ENCODE data around the gene RAB39A.
"Not testable (repeated sequence)": the region's sequence is repeated elsewhere in the genome, so short reads cannot be mapped to it uniquely, and the experiment has no call there.

The RAB39A gene, protein sequence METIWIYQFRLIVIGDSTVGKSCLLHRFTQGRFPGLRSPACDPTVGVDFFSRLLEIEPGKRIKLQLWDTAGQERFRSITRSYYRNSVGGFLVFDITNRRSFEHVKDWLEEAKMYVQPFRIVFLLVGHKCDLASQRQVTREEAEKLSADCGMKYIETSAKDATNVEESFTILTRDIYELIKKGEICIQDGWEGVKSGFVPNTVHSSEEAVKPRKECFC

DNA sequence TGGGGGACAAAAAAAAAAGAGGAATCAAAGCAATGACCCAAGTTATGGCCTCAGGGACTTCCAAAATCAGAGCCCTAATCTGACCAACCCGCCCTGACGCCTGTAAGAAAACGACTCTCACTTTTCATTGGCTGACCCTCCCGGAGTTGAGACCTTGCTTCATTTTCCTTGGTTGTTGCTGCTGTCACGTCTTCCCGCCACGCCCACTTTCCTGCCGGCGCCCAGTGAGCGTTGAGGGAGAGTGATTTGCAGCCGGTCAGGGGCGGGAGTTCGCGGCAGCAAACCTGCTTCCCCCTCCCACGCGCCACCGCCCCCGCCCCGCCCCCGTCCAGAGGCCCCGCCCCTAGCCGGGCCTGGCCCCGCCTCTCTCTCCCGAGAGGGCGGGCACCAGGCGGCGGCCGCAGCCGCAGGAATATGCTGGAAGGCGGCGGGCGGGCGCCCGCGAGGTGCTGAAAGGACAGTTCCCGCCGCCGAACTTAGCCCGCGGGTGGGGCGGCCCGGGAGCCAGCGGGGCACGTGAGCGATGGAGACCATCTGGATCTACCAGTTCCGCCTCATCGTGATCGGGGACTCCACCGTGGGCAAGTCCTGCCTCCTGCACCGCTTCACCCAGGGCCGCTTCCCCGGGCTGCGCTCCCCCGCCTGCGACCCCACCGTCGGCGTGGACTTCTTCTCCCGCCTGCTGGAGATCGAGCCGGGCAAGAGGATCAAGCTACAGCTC lies at the start of gene RAB39A:
RAB39A (plus strand) TSS at position 403 of the 721 bp plus-strand sequence; CDS start at position 524, 121 bp downstream.
- DNase-seq = peak; percentile 31

DNA sequence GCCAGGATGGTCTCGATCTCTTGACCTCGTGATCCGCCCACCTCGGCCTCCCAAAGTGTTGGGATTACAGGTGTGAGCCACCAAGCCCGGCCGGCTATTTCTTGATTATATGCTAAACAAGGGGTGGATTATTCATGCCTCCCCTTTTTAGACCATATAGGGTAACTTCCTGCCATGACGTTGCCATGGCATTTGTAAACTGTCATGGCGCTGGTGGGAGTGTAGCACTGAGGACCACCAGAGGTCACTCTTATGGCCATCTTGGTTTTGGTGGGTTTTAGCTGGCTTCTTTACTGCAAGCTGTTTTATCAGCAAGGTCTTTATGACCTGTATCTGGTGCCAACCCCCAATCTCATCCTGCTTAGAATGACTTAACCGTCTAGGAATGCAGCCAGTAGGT lies 46.8 kb upstream of the RAB39A start:
- not testable (repeated sequence) for DNase-seq

DNA sequence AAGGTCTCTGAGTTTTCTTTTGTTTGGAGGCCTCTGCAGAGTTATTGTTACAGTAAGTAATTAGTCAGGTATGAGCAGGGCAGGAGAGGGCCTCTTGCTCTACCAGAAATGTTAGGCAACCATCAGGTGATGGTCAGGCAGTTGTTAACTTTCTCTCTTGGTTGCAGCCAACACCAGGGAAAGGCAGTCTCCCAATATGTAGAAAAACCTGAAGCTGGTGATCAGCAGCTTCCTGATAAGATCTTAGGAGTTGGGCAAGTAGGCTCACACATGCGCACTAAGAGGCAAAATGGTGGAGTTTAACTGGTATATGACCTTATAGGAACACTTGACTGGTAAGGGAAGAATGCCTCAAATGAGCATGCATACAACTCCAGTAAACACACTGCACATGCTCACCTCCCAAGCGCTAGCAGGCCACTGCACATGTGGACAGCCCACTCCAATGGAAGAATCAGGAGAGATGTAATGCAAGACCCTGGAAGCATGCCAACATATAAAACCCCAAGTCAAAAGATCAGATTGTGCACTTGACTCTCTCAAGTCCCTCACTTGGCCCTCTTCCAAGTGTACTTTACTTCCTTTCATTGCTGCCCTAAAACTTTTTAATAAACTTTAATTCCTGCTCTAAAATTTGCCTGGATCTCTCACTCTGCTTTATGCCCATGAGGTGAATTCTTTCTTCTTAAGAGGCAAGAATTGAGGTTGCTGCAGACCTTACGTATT lies 46.0 kb upstream of the RAB39A start:
- no peak for DNase-seq

DNA sequence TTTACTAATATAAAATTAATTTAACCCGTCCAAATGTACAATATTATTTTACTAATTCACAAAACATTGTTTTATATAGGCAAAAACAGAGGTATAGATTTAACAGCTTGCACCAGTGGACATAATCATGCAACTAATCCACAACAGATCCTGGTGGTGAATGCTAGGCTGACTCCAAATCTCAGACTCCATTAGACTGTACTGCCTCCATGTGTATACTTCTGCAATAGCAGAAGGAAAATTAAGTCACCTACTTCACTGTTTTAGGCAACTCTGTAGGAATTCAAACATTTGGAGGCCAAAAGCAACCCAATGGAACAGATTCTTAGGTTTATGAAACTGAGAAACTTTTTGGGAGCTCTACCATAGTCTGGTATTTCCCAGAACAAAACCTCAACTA lies 30.0 kb upstream of the RAB39A start:
- no peak for DNase-seq

DNA sequence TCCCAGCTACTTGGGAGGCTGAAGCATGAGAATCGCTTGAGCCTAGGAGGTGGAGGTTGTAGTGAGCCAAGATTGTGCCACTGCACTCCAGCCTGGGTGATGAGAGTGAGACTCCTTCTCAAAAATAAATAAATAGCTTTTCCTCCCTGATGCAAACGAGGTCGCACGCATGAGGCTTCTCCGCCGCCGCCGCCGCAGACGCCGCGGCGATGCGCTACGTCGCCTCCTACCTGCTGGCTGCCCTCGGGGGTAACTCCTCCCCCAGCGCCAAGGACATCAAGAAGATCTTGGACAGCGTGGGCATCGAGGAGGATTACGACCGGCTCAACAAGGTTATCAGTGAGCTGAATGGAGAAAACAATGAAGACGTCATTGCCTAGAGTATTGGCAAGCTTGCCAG lies 20.0 kb upstream of the RAB39A start:
- DNase-seq = no peak

DNA sequence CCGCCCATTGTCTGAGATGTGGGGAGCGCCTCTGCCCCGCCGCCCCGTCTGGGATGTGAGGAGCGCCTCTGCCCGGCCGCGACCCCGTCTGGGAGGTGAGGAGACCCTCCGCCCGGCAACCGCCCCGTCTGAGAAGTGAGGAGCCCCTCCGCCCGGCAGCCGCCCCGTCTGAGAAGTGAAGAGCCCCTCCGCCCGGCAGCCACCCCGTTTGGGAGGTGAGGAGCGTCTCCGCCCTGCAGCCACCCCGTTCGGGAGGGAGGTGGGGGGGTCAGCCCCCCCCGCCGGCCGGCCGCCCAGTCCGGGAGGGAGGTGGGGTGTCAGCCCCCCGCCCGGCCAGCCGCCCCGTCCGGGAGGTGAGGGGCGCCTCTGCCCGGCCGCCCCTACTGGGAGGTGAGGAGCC lies 15.8 kb upstream of the RAB39A start:
- DNase-seq = not testable (repeated sequence)

DNA sequence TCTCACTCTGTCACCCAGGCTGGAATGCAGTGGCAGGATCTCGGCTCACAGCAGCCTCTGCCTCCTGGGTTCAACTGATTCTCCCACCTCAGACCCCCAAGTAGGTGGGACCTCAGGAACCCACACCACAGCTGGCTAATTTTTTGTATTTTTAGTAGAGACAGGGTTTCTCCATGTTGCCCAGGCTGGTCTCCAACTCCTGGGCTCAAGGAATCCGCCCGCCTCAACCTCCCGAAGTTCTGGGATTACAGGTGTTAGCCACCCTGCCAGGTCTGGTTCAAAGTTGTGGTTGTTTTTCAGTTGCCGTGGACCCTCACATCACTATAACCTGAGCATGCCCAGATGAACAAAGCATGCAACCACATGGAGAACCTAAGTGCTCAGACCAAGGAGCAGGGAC lies 13.0 kb upstream of the RAB39A start:
- no peak for DNase-seq

DNA sequence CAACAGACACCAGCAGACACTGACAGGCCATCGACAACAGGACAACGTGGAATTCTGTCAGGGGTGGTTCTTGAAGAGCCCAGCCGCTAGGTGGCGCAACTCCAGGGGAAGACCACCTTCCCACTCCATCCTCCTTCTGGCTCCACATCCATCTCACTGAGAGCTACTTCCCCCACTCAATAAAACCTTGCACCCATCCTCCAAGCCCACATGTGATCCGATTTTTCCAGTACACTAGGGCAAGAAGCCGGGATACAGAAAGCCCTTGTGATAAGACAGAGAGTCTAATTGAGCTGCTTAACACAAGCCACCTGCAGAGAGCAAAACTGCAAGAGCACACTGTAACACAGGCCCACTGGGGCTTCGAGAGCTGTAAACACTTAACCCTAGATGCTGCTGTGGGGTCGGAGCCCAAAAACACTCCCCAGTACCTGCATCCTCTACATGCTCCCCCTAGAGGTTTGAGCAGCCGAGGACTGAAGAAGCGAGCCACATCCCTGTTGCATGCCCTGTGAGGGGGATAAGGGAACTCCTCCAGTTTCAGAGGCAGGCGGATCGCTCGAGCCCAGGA lies 11.5 kb upstream of the RAB39A start:
- no peak for DNase-seq

DNA sequence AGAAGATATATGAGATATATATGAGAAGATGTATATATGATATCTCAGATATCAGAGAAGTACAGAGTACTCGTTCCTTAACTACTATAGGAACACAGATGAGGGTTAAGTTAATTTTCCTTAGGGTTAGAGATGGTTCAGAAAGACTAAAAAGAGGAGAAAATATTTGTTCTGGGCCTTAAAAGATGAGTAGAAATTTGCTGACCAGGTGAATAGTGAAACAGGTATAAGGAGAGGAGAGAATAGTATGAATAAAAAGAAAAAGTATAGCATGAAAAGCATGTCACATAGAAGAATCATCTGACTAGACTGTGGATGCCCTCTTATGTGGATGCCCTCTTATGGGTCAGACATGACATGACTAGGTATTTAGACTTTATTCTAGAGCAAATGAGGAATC lies 6.3 kb upstream of the RAB39A start:
- no peak for DNase-seq

DNA sequence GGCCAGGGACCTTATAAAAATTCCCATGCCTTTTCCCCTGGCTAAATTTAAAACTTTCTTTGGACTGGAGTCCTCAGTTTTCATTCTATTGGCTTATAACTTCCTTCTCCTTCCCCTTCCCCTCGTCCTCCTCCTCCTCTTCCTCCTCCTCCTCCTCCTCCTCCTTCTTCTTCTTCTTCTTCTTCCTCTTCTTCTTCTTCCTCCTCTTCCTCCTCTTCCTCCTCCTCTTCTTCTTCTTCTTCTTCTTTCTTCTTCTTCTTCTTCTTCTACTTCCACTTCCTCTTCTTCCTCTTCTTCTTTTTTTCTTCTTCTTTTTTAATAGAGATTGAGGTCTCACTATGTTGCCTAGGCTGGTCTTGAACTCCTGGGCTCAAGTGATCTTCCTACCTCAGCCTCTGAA lies 4.7 kb upstream of the RAB39A start:
- not testable (repeated sequence) for DNase-seq

DNA sequence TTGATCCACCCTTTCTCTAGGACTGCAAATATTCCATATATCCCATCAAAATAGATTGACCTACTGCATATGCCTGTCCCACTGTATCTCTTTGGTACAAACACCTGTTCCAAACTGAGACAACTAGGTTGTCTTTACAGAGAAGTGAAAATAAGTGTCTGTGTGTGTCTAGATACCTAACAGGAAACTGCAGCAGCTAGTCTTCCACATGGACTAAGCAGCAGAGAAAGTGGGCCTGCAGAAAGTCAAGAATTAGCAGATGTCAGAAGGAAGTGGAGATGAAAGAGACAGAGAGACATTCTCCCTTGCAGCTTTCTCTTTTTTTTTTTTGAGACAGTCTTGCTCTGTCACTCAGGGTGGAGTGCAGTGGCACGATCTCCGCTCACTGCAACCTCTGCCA lies 3.9 kb upstream of the RAB39A start:
- no peak for DNase-seq

DNA sequence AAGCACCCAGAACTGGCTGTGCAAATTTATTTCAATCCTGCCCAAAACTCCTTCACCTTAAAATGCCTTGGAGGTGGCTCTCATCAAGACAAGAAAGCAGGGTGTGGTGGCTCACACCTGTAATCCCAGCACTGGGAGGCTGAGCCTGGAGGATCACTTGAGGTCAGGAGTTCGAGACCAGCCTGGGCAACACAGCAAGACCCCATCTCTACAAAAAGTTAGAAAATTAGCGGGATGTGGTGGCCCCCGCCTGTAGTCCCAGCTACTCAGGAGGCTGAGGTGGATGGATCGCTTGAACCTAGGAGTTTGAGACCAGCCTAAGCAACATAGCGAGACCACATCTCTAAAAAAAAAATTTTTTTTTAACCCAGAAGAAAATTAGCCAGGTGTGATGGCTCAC lies 689 bp upstream of the RAB39A start:
- no peak for DNase-seq

DNA sequence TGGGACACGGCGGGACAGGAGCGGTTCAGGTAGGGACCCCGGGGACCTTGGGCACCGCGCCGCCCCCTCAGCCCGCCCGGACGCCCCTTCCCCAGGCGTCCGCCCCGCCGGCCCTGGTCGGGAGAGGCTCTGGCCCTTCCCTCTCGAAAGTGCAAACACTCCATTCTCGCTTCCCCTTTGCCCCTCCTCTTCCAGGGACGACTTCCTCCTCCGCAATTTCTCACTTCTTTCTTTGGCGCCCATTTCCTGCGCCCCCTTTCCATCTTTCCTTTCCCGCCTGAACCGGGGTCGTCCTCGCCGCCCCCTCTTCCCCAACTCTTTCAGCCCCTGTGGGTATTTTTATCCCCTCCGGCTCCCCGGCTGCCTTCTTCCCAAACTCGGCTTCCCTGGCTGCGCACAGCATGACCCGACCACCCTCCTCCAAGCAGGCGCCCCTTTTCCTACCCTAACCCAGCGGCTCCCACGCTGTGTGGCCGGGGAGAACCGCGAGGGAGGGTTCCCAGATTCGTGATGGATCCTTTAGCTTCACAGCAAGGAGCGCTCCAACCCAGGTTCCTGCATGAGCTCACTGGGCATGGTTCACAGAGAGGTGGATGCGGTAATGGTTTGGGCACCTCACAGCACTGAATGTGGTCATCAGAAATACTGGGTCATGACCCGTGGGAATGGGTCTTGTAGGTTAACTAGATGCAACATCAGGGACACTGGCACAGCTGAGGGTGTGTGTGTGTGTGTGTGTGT lies 689 bp downstream of the RAB39A start:
- DNase-seq = no peak

DNA sequence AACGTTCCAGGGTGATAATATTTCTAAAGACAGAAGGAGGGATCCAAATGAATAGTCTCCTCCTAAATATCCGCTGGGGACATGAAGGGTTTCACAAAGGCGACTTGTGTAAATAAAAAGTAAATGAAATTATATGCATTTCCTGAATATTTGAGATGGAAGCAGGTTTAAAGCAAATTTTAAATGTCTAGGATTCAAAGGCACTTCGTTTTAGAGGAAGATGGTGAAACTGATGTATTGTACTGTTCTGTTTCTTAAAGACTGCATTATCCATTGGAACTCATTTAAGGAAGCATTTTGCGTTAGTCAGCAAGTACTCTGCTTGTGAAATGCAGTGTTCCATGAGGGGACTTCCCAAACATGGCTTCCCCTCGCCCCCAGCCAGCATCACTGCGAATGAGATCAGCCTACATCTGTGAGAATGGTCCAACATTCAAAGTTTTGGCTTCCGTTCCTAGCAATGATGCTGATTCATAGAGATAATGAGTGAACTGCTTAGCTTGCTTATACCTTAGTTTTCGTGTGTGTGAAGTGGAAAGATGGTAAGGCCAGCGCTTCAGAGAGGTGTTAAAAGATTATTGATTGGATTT lies 1.5 kb downstream of the RAB39A start:
- DNase-seq = no peak

DNA sequence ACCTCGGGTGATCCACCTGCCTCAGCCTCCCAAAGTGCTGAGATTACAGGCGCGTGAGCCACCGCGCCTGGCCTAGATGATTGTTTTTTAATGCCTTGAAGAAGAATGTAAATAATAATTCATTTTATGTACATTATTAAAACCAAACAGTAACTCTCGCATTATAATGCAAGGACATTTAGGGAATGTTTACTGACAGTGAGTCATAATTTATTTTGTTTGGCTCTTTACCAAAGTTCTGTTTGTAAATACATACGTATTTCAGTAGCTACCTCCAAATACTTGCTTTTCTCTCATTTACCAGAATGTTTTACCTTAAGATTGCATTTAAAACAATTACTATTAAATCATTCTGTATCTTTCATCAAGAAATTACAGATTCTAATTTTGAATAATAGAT lies 3.0 kb downstream of the RAB39A start:
- DNase-seq = no peak

DNA sequence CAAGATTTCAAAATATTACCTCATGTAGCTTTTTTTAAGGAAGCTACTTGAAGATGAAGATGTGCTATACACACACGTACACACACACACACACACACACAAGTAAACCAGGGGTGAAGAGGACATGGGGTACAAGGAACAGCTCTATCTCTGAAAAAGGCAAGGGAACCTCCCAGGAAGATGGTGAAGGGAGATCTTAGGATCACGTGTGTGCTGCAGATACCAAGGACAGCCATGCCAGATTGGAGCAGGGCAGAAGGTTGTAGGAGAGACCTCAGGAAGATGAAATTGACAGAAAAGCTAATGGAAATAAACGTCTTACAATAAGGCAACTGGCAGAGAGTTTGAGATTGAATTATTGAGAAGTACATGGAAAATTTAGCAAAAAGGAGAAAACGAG lies 19.7 kb downstream of the RAB39A start:
- no peak for DNase-seq

DNA sequence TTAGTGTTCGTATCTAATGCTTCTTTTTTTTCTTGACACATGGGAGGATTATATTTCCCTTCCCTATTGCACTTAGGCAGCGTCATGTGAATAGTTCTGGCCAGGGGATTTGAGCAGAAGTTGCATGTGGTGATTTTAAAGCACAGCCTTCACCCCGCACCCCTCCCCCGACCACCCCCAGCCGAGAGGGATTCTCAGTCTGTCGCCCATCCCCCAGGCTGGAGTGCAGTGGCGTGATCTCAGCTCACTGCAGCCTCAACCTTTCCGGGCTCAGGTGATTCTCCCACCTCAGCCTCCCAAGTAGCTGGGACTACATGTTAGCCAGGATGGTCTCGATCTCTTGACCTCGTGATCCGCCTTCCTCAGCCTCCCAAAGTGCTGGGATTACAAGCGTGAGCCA lies 20.1 kb downstream of the RAB39A start:
- not testable (repeated sequence) for DNase-seq

DNA sequence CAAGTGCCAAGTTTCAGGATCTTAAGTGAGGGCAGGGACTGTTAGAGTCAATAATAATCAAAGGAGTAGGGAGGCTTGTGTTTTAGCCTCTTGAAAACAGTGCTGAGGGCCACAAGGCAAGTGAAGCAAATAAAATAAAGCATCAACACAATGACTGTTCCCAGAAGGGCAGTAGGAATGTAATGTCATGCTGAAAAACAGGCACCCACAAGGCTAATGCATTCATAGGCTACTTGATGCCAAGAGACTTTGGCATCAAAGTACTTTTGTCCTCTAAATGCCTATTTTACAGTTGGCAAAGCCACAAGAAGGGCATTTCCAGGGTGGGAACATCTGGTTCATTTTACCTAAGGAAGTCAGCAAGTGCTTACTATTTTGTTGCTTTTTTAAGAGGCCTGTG lies 22.9 kb downstream of the RAB39A start:
- no peak for DNase-seq

DNA sequence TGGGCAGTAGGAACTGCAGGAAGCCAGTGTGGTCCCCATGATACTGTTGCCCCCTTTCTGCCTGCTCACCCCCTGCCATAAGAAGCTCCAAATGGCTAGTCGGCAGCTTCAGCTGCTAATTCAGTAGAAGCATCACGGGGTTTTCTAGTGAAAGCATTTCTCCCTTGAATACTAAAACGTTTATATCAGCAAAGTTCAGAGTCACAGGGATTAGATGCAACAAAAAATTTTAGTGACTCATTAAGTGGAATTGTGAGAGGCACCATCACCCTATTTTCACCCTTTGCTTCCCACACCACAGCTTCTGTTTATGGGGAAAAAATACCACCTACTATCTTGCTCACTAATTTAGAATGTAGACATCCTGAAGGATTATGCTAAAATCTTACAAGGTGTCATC lies 25.2 kb downstream of the RAB39A start:
- no peak for DNase-seq

DNA sequence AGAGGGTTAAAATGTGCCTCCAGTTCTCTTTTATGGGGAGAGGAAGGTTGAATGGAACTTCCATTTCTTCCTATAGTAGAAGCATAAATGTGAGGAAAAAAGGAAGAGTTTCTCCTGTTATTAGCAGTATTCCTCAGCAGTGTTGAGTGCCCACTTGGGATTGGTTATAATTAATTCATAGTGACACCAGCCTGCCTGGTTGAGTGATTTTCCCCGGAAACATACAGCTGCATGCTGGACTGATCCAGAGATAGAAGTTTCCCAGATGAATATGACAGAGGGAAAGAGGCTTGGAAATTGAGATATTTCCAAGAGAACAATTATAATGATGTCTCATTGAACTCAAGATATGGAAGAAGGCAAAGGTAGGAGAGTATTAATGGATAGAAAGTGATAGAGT lies 28.3 kb downstream of the RAB39A start:
- no peak for DNase-seq

DNA sequence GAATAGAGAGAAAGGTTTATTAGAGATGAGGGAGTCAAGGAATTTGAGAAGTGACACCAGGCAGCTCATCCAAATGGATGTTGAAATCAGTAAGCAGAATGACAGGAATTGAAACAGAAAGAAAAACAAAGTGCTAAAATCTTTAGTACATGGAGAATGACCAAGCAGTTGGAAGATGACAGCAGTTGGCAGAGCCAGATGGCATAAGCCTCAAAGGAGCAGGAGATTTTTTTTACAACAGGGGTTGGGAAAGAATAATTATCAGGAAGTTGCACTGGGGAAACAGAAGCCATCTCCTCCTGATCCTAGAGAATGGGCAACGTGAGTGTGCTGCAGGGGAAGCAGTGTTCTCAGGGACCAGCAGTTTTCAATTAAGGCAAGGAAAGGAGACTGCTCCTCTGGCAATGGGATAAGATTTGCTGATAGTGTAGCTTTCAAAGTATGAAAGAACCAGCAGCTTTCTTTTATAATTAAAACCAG lies 28.9 kb downstream of the RAB39A start:
- no peak for DNase-seq

DNA sequence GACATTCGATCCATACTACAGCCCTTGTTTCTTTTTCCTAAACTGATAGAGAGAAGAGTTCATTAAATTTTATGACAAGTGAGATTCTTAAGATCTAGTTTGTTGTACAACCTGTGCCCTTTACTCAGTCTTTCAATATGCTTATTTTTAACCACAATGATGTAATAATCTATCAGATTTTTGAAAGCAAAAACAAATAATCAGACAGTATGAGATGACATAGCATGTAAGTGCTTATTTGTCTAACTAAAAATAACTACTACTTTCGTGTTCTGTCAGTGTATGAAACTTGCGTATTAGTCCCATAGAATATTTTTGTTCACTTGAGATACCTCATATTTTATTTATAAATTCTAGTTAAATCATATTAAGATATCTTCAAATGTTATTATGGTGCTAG lies 33.2 kb downstream of the RAB39A start:
- DNase-seq = no peak

DNA sequence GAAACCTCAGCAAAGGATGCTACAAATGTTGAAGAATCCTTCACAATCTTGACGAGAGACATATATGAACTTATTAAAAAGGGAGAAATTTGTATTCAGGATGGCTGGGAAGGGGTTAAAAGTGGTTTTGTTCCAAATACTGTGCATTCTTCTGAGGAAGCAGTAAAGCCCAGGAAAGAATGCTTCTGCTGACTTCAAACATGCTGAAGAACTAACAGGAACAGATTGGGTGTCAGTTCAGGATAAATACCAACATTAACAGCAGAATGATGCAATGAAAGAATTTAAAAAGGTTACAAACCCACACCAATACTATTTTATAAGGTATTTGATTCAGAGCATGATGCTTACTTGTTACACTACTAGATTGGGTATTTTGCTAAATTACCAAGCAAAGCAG lies 33.9 kb downstream of the RAB39A start:
- no peak for DNase-seq
